Hematopoietic multipotent progenitor cell treated with erythropoietin and hydrocortisone succinate and interleukin-3 and kit ligand, for 17 days (in vitro differentiated cells): ENCODE data around the gene LAPTM4A.
"Not testable (repeated sequence)": the region's sequence is repeated elsewhere in the genome, so short reads cannot be mapped to it uniquely, and the experiment has no call there.

Source experiments
- DNase-seq: peaks from one replicate; pipeline ENCODE4 v3.0.0-alpha.2; 2015; ENCODE audit warnings: low spot score

The LAPTM4A gene

GRCh38 chr2:20050646-20051531 is 539 bp downstream of the LAPTM4A start:
- DNase-seq = peak; percentile 65

- DNase-seq = peak; percentile 86
These were observed 1.3 kb downstream of the LAPTM4A start for GRCh38 chr2:20050104-20050645.

GRCh38 chr2:20049637-20050036 is 1.8 kb downstream of the LAPTM4A start:
- DNase-seq = no peak

GRCh38 chr2:20048488-20049448 is 2.7 kb downstream of the LAPTM4A start:
- peak; percentile 31 for DNase-seq

GRCh38 chr2:20045712-20046292 is 5.6 kb downstream of the LAPTM4A start:
- not testable (repeated sequence) for DNase-seq

GRCh38 chr2:20044778-20045177 is 6.7 kb downstream of the LAPTM4A start:
- DNase-seq = no peak

- no peak for DNase-seq
These were observed 8.9 kb downstream of the LAPTM4A start for GRCh38 chr2:20042531-20042930.

GRCh38 chr2:20040489-20041172 is 10.8 kb downstream of the LAPTM4A start:
- peak; percentile 28 for DNase-seq

GRCh38 chr2:20037660-20038059 is 13.8 kb downstream of the LAPTM4A start:
- no peak for DNase-seq

- no peak for DNase-seq
These were observed 15.3 kb downstream of the LAPTM4A start for GRCh38 chr2:20035955-20036666.

GRCh38 chr2:20034821-20035220 is 16.6 kb downstream of the LAPTM4A start:
- DNase-seq = no peak

GRCh38 chr2:20034218-20034617 is 17.2 kb downstream of the LAPTM4A start:
- no peak for DNase-seq

- DNase-seq = no peak
These were observed 18.1 kb downstream of the LAPTM4A start for GRCh38 chr2:20033322-20033721.

- DNase-seq = no peak
These were observed 21.2 kb downstream of the LAPTM4A start for GRCh38 chr2:20030224-20030623.

- no peak for DNase-seq
These were observed 23.6 kb downstream of the LAPTM4A start for GRCh38 chr2:20027705-20028434.

GRCh38 chr2:20027260-20027677 is 24.2 kb downstream of the LAPTM4A start:
- no peak for DNase-seq

- no peak for DNase-seq
These were observed 26.2 kb downstream of the LAPTM4A start for GRCh38 chr2:20025065-20025786.

- DNase-seq = no peak
These were observed 27.7 kb downstream of the LAPTM4A start for GRCh38 chr2:20023688-20024087.

GRCh38 chr2:20021405-20022009 is 29.9 kb downstream of the LAPTM4A start:
- no peak for DNase-seq
